Measurements from ENCODE around the gene KLF7. TPM values are rescaled to one million over a fixed set of nuclear protein-coding genes. Genes with fewer than 3 reads are reported as not detected.

The KLF7 gene
- total and polyA plus RNA-seq, 7 donors, result 1.1 to 13.5 (median 5.4) TPM

- Histone ChIP-seq H3K9me3 (no peaks in the 10 kb centered on the region), H3K27me3 (ENCODE audit: insufficient read depth in 3 of 3, low read length in 2 of 3) (no peaks in the 10 kb centered on the region), H3K36me3 (ENCODE audit: insufficient read depth in 1 of 2, low read depth in 1 of 2) (no peaks in the 10 kb centered on the region), H3K27ac (no peak overlapping the region), H3K4me1 (no peaks in the 10 kb centered on the region), H3K4me3 (no peak overlapping the region)
- ATAC-seq (no peak), DNase-seq (no peak)
- intact Hi-C loops (cut with DNase I), result no loop called here
- TF ChIP-seq CTCF (IDR thresholded peaks at IDR 0.05), result no peak
- WGBS, 3 donors, result 69 to 88% (median 73%) methylated on average over 1 of the region's 1 CpG
Observed at GRCh38 chr2:207061181-207061580, 104.6 kb downstream of the KLF7 start.

DNA sequence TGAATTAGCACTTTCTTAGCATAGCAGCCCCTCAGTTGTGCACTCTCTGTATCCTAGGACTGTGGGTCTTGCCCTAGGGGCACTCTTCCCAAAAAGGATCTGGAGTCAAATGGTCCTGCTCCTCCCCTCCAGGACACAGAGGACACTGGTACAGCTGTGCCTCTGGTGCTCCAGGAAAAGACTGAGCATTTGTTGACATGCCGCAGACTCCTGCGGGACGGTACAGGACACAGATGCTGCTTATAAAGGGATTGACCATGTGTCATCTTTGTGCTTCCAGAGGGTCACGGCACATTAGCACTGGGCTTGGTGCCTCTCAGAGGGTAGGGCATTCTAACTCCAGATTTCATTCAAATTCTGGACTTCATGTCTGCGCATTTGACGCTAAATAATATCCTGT is 110.5 kb downstream of the KLF7 start:
- H3K27me3 ChIP-seq (ENCODE audit: insufficient read depth in 3 of 3, low read length in 2 of 3), result peaks cover 0 to 3% (median 0%) of the 10 kb centered on the region in 3 donors
- no peaks in the 10 kb centered on the region for H3K4me1 ChIP-seq
- no peaks in the 10 kb centered on the region for H3K9me3 ChIP-seq
- H3K27ac ChIP-seq, result no peak overlapping the region
- DNase-seq (no peak), ATAC-seq (no peak)
- intact Hi-C loops (cut with DNase I), result no loop called here
- no peaks in the 10 kb centered on the region for H3K36me3 ChIP-seq (ENCODE audit: insufficient read depth in 1 of 2, low read depth in 1 of 2)
- WGBS, 3 donors, result 28 to 37% (median 29%) methylated on average over 6 of the region's 6 CpGs
- no peak for TF ChIP-seq CTCF (IDR thresholded peaks at IDR 0.05)
- H3K4me3 ChIP-seq, result no peak overlapping the region

DNA sequence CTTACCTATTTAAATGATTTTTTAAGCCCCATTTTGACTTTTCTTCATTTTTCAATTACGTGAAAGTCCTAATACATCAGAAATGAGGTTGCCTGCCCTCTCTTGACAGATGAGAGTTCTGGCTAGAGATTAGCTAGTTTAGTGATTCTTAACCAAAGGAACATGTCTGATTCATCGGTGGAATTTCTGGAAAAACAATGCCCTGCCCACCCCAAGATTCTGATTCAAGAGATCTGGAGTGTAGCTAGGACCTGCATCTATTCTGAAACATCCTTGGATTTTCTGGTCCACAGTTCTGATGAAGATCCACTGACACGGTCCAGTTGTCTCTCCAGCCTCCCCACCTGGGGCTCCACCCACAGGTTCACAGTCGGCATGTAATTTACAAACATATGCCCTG is 111.2 kb downstream of the KLF7 start:
- Histone ChIP-seq H3K9me3 (no peaks in the 10 kb centered on the region), H3K27ac (no peak overlapping the region), H3K4me1 (no peaks in the 10 kb centered on the region), H3K27me3 (ENCODE audit: insufficient read depth in 3 of 3, low read length in 2 of 3) (peaks cover 0 to 3% (median 0%) of the 10 kb centered on the region in 3 donors), H3K36me3 (ENCODE audit: insufficient read depth in 1 of 2, low read depth in 1 of 2) (no peaks in the 10 kb centered on the region), H3K4me3 (no peak overlapping the region)
- DNase-seq (no peak), ATAC-seq (no peak)
- 46 to 61% (median 54%) methylated on average over 4 of the region's 4 CpGs for WGBS, 3 donors
- no peak for TF ChIP-seq CTCF (IDR thresholded peaks at IDR 0.05)
- intact Hi-C loops (cut with DNase I), result no loop called here

GRCh38 chr2:207051385-207051965 is 114.3 kb downstream of the KLF7 start:
- WGBS, 3 donors, result 83 to 91% (median 91%) methylated on average over 3 of the region's 3 CpGs
- Histone ChIP-seq H3K27me3 (ENCODE audit: insufficient read depth in 3 of 3, low read length in 2 of 3) (peaks cover 0 to 3% (median 0%) of the 10 kb centered on the region in 3 donors), H3K4me3 (no peak overlapping the region), H3K9me3 (no peaks in the 10 kb centered on the region), H3K27ac (no peak overlapping the region), H3K4me1 (no peaks in the 10 kb centered on the region), H3K36me3 (ENCODE audit: insufficient read depth in 1 of 2, low read depth in 1 of 2) (no peaks in the 10 kb centered on the region)
- DNase-seq (no peak), ATAC-seq (no peak)
- intact Hi-C loops (cut with DNase I), result no loop called here
- no peak for TF ChIP-seq CTCF (IDR thresholded peaks at IDR 0.05)

DNA sequence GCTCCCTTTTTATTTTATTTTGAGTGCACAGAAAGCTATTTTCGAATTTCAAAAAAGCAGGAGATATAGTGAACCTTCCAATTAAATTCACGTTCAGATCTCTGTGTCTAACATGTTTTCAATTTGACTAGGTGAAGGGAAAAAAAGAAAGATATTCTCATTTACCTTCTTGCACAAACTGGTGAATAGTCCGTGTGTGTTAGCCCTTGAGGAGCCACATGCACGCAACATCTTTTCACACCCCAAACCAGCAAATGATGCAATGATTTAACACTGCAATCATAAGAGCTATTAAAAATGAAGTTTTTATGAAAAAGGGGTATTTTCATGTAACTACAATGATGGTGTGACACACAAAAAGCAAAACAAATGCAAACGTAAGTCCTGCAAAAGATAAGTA is 116.6 kb downstream of the KLF7 start:
- no peaks in the 10 kb centered on the region for H3K27me3 ChIP-seq (ENCODE audit: insufficient read depth in 3 of 3, low read length in 2 of 3)
- WGBS, 3 donors, result 66 to 76% (median 70%) methylated on average over 5 of the region's 5 CpGs

More for the DNA sequence above, 116.6 kb downstream of the KLF7 start:
- no peak for TF ChIP-seq CTCF (IDR thresholded peaks at IDR 0.05)
- Histone ChIP-seq H3K27ac (no peak overlapping the region), H3K36me3 (ENCODE audit: insufficient read depth in 1 of 2, low read depth in 1 of 2) (no peaks in the 10 kb centered on the region), H3K4me3 (no peak overlapping the region), H3K4me1 (no peaks in the 10 kb centered on the region), H3K9me3 (no peaks in the 10 kb centered on the region)
- DNase-seq (no peak), ATAC-seq (no peak)
- intact Hi-C loops (cut with DNase I), result loop anchor here in 1 of 2 donors (10.0 kb wide), 1 partner anchor 426 kb away; no protein-coding TSS in a partner anchor

Measured in psoas muscle (tissue), 8 donors.